KMS-11 (cell line): Measurements from ENCODE around the gene TTF1.

Experiments used
- H2AFZ ChIP-seq: fragments of 200-600 bp; sonication (generic); 2 replicates; pipeline ENCODE4 v1.6.1; 2016; ENCODE audit warnings: antibody characterized with exemption, mixed run types, low read depth
- H3K27ac ChIP-seq: fragments of 200-600 bp; sonication (generic); 2 replicates; pipeline ENCODE4 v1.6.1; 2016; ENCODE audit warnings: mild to moderate bottlenecking, mixed run types
- H3K27me3 ChIP-seq: fragments of 200-600 bp; sonication (generic); 2 replicates; pipeline ENCODE4 v1.6.1; 2017; ENCODE audit warnings: mild to moderate bottlenecking, low read depth, mixed run types, moderate library complexity; ENCODE audit not compliant: insufficient read depth
- H3K36me3 ChIP-seq: fragments of 200-600 bp; sonication (generic); 2 replicates; pipeline ENCODE4 v1.6.1; 2017; ENCODE audit warnings: mild to moderate bottlenecking, mixed run types; ENCODE audit not compliant: insufficient read depth
- H3K4me1 ChIP-seq: fragments of 200-600 bp; sonication (generic); 2 replicates; pipeline ENCODE4 v1.6.1; 2016; ENCODE audit warnings: mild to moderate bottlenecking, low read depth, mixed run types; ENCODE audit not compliant: poor library complexity, severe bottlenecking
- H3K4me2 ChIP-seq: fragments of 200-600 bp; sonication (generic); 2 replicates; pipeline ENCODE4 v1.7.0; 2016; ENCODE audit warnings: mild to moderate bottlenecking, mixed run types
- H3K4me3 ChIP-seq: fragments of 200-600 bp; sonication (generic); IDR thresholded peaks from 2 replicates; pipeline ENCODE4 v1.6.1; 2017; ENCODE audit warnings: low read depth, low read length, mixed read lengths; ENCODE audit not compliant: insufficient read depth
- H3K79me2 ChIP-seq: fragments of 200-600 bp; sonication (generic); 2 replicates; pipeline ENCODE4 v1.6.1; 2016; ENCODE audit warnings: low read depth, mixed run types; ENCODE audit not compliant: insufficient read depth
- H3K9ac ChIP-seq: fragments of 200-600 bp; sonication (generic); 2 replicates; pipeline ENCODE4 v1.6.1; 2016; ENCODE audit warnings: mild to moderate bottlenecking, mixed run types
- H4K20me1 ChIP-seq: fragments of 200-600 bp; sonication (generic); 2 replicates; pipeline ENCODE4 v1.6.1; 2016; ENCODE audit warnings: mild to moderate bottlenecking, mixed run types; ENCODE audit not compliant: insufficient read depth
- CTCF ChIP-seq: fragments of 200-600 bp; sonication (generic); conservative IDR thresholded peaks from 2 replicates; pipeline ENCODE4 v1.6.1; 2017; ENCODE audit warnings: low read depth, mild to moderate bottlenecking, antibody characterized with exemption, low read length, moderate library complexity, mixed read lengths

The TTF1 gene

GRCh38 chr9:132333556-132333955, 73.1 kb downstream of the TTF1 start:
- Histone ChIP-seq H3K36me3 (peaks cover 22% of the 10 kb centered on the region; the same call in 1 of the 2 replicates), H3K79me2 (no peaks in the 10 kb centered on the region), H3K4me3 (no peak overlapping the region), H4K20me1 (no peaks in the 10 kb centered on the region), H3K27ac (no peak overlapping the region), H3K27me3 (no peaks in the 10 kb centered on the region), H3K9ac (no peak overlapping the region), H3K4me2 (no peak overlapping the region), H3K4me1 (no peaks in the 10 kb centered on the region), H2AFZ (no peak overlapping the region)
- no peak for TF ChIP-seq CTCF

GRCh38 chr9:132328580-132328979, 78.1 kb downstream of the TTF1 start:
- no peak overlapping the region for H3K4me2 ChIP-seq
- H3K4me1 ChIP-seq: no peaks in the 10 kb centered on the region
- no peak overlapping the region for H3K4me3 ChIP-seq
- TF ChIP-seq CTCF: no peak
- H3K27me3 ChIP-seq: no peaks in the 10 kb centered on the region
- peaks cover 17% of the 10 kb centered on the region; the same call in 1 of the 2 replicates for H3K36me3 ChIP-seq
- H3K79me2 ChIP-seq: no peaks in the 10 kb centered on the region
- no peak overlapping the region for H3K9ac ChIP-seq
- no peak overlapping the region for H3K27ac ChIP-seq
- no peaks in the 10 kb centered on the region for H4K20me1 ChIP-seq
- H2AFZ ChIP-seq: no peak overlapping the region

- no peak overlapping the region for H3K4me2 ChIP-seq
- no peaks in the 10 kb centered on the region for H3K27me3 ChIP-seq
- no peak overlapping the region for H3K27ac ChIP-seq
- no peak overlapping the region for H3K4me3 ChIP-seq
- H3K36me3 ChIP-seq: peaks cover 17% of the 10 kb centered on the region; the same call in 1 of the 2 replicates
- H3K79me2 ChIP-seq: 0 out of 2 replicates have a peak, but pooled peaks cover under 1% of the 10 kb centered on the region
- no peaks in the 10 kb centered on the region for H3K4me1 ChIP-seq
- no peaks in the 10 kb centered on the region for H4K20me1 ChIP-seq
- H2AFZ ChIP-seq: no peak overlapping the region
- H3K9ac ChIP-seq: no peak overlapping the region
- no peak for TF ChIP-seq CTCF
Measured at GRCh38 chr9:132327537-132327936, 79.1 kb downstream of the TTF1 start.
